ENCODE data around the gene SCNN1G. TPM values are rescaled to one million over a fixed set of nuclear protein-coding genes. Genes with fewer than 3 reads are reported as not detected.

The SCNN1G gene
- total and polyA plus RNA-seq, 9 of the 15 experiments (the other 6 are each of a cell fraction or from before 2014, with no cell fraction given) = not detected

DNA sequence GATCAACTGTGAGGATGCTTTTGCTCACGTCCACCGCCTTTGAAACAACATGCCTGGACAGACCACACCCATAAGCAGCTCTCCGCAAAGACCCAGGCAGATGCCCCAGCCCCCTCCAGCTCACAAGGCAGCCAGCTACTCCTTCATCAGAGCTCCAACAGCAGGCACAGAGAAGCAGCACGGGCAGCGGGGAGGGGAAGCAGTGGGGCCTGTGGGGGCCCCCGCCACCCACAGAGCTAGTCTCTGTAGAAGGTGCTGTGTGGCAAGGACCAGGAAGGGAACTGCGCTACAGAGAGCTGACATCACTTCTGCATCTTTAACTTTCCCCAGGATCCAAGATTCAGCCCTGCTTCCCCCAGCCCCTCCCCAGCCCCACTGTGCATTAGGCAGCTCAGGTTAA is 10.0 kb upstream of the SCNN1G start:
- BruUV-seq (replicated peaks) = no TSS peak
- FAIRE-seq = no peak
- intact Hi-C loops (cut with micrococcal nuclease) = no loop called here
- Histone ChIP-seq H3K79me2 (ENCODE audit: control insufficient read depth, insufficient read depth, low read length) (no peaks in the 10 kb centered on the region), H3K27ac (ENCODE audit: extremely low read depth, low read depth, low read length) (no peak overlapping the region), H3K9me3 (replicated peaks; ENCODE audit: control insufficient read depth, insufficient read depth, low read depth, low read length) (no peaks in the 10 kb centered on the region), H3K4me1 (replicated peaks in 1 of 2; ENCODE audit: control insufficient read depth in 2 of 2, insufficient read depth in 2 of 2, low read length in 2 of 2) (no peaks in the 10 kb centered on the region), H4K20me1 (replicated peaks; ENCODE audit: control insufficient read depth, insufficient read depth, low read length) (no peaks in the 10 kb centered on the region), H3K4me3 (no peak overlapping the region), H3K36me3 (ENCODE audit: control insufficient read depth, insufficient read depth, low read length) (no peaks in the 10 kb centered on the region), H3K9me1 (ENCODE audit: control insufficient read depth, insufficient read depth, low read length) (no peaks in the 10 kb centered on the region), H3K4me2 (ENCODE audit: insufficient read depth, low read length) (no peak overlapping the region), H3K27me3 (ENCODE audit: control insufficient read depth in 2 of 2, insufficient read depth in 2 of 2, low read length in 2 of 2) (peaks cover 0 to 5% of the 10 kb centered on the region in 2 experiments; a peak in 2 of 5 replicates), H3K9ac (ENCODE audit: insufficient read depth in 1 of 2, low read depth in 2 of 2, low read length in 2 of 2) (no peak overlapping the region), H2AFZ (ENCODE audit: low read depth, low read length) (no peak overlapping the region)
- in situ Hi-C loops (cut with MboI) = no loop called here
- ChIA-PET POLR2A (interaction anchor here (0.7 kb wide), 1 partner anchor 299 kb away, joined by 3 read pairs; no protein-coding TSS in a partner anchor), CTCF (ENCODE audit: low intra/inter-chr PET ratio) (interaction anchor here (0.6 kb wide), 1 partner anchor 450 kb away, joined by 5 read pairs; no protein-coding TSS in a partner anchor)
- WGBS (ENCODE audit: insufficient coverage, low coverage, missing lambda C conversion rate) = 2% methylated on average over 6 of the region's 7 CpGs
- TF ChIP-seq SREBF1 (IDR thresholded peaks at IDR 0.05; ENCODE audit: borderline replicate concordance, low read depth, low read length) (no peak), RUNX1 (IDR thresholded peaks at IDR 0.05; ENCODE audit: low read depth) (no peak), ZNF12 (CRISPR knock-in tag; IDR thresholded peaks at IDR 0.05) (no peak), JUND (IDR thresholded peaks at IDR 0.05; ENCODE audit: borderline replicate concordance, low read depth, low read length) (no peak), JUND (tag; IDR thresholded peaks at IDR 0.05; ENCODE audit: borderline replicate concordance, low read depth, low read length) (no peak), ZNF133 (CRISPR knock-in tag; IDR thresholded peaks at IDR 0.05) (no peak), SIN3A (IDR thresholded peaks at IDR 0.05; ENCODE audit: borderline replicate concordance in 2 of 2, control insufficient read depth in 1 of 2, low read depth in 2 of 2, low read length in 2 of 2) (no peak), RHOXF2B (CRISPR knock-in tag; conservative IDR thresholded peaks at IDR 0.05) (no peak), NCOA2 (IDR thresholded peaks at IDR 0.05; ENCODE audit: partially characterized antibody in 2 of 2) (no peak), PHF20 (IDR thresholded peaks at IDR 0.05; ENCODE audit: partially characterized antibody) (no peak), ZKSCAN3 (CRISPR knock-in tag; IDR thresholded peaks at IDR 0.05) (no peak), SP1 (CRISPR knock-in tag; IDR thresholded peaks at IDR 0.05) (no peak), ZNF707 (CRISPR knock-in tag; conservative IDR thresholded peaks at IDR 0.05) (no peak), CBX5 (IDR thresholded peaks at IDR 0.05; ENCODE audit: borderline replicate concordance, low read depth) (no peak), TFAM (CRISPR knock-in tag; conservative IDR thresholded peaks at IDR 0.05) (no peak), CHAMP1 (IDR thresholded peaks at IDR 0.05) (no peak), ESRRB (CRISPR knock-in tag; IDR thresholded peaks at IDR 0.05; ENCODE audit: borderline replicate concordance) (no peak), NELFE (IDR thresholded peaks at IDR 0.05; ENCODE audit: insufficient read depth, insufficient read length) (no peak), RBM39 (optimal IDR thresholded peaks at IDR 0.05; ENCODE audit: low read depth, low read length) (no peak)
- TF ChIP-seq, protein P1, sequence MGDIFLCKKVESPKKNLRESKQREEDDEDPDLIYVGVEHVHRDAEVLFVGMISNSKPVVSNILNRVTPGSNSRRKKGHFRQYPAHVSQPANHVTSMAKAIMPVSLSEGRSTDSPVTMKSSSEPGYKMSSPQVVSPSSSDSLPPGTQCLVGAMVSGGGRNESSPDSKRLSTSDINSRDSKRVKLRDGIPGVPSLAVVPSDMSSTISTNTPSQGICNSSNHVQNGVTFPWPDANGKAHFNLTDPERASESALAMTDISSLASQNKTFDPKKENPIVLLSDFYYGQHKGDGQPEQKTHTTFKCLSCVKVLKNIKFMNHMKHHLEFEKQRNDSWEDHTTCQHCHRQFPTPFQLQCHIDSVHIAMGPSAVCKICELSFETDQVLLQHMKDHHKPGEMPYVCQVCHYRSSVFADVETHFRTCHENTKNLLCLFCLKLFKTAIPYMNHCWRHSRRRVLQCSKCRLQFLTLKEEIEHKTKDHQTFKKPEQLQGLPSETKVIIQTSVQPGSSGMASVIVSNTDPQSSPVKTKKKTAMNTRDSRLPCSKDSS (IDR thresholded peaks at IDR 0.05; ENCODE audit: low read depth, partially characterized antibody) = no peak
- ATAC-seq = no peak
- DNase-seq (ENCODE audit: extremely low read depth in 1 of 4, low spot score in 3 of 4) = no peak
